MCF 10A (cell line): ENCODE measurements around the gene OR2H2. TPM values are rescaled to one million over a fixed set of nuclear protein-coding genes. Genes with fewer than 3 reads are reported as not detected.

Experiments
- BruUV-seq: library from RNA; stranded (reverse); fragments of 400-500 nt; replicated peaks from 2 replicates; lab custom pipeline; 2021; lab: Mats Ljungman, UMichigan
- CTCF ChIA-PET: fragments of 300-600 bp; sonication (Branson Sonifier 250); formaldehyde crosslinking; extraction: SDS; loops from one replicate; lab custom pipeline; 2021; ENCODE audit warnings: antibody characterized with exemption, inconsistent platforms; lab: Yijun Ruan, JAX
- POLR2A ChIA-PET: fragments of 300-600, 350-650 bp; sonication (Branson Sonifier 250); formaldehyde crosslinking; extraction: SDS; loops from one replicate; lab custom pipeline; 2020; ENCODE audit warnings: antibody characterized with exemption, inconsistent platforms; lab: Yijun Ruan, JAX
- DNase-seq: peaks from one replicate; pipeline ENCODE4 v3.0.0-alpha.2; 2018; ENCODE audit not compliant: unreplicated experiment
- H3K27ac Mint-ChIP-seq: one replicate; pipeline ENCODE4 v1.8.0; 2022; ENCODE audit warnings: mild to moderate bottlenecking, low read depth, mixed read lengths; ENCODE audit not compliant: unreplicated experiment
- H3K27me3 Mint-ChIP-seq: one replicate; pipeline ENCODE4 v1.8.0; 2022; ENCODE audit warnings: mixed read lengths; ENCODE audit not compliant: insufficient read depth, unreplicated experiment
- H3K36me3 Mint-ChIP-seq: one replicate; pipeline ENCODE4 v1.8.0; 2022; ENCODE audit warnings: mild to moderate bottlenecking, moderate library complexity, mixed read lengths; ENCODE audit not compliant: insufficient read depth, unreplicated experiment
- H3K4me1 Mint-ChIP-seq: one replicate; pipeline ENCODE4 v1.8.0; 2022; ENCODE audit warnings: mixed read lengths; ENCODE audit not compliant: insufficient read depth, unreplicated experiment
- H3K4me3 Mint-ChIP-seq: one replicate; pipeline ENCODE4 v1.8.0; 2022; ENCODE audit warnings: mild to moderate bottlenecking, moderate library complexity, mixed read lengths; ENCODE audit not compliant: unreplicated experiment
- H3K9me3 Mint-ChIP-seq: one replicate; pipeline ENCODE4 v1.8.0; 2022; ENCODE audit warnings: mixed read lengths; ENCODE audit not compliant: unreplicated experiment
- intact Hi-C: fragments of 100-400 bp; cut with micrococcal nuclease; formaldehyde crosslinking; loops from 2 replicates; pipeline ENCODE4 v1.14.1; 2022
- total RNA-seq: library from RNA; stranded (reverse); gene quantifications from 2 replicates; pipeline ENCODE4 v1.2.3, GENCODE V29; 2022
- TF ChIP-seq, protein P1 (sequence below): fragments of 200-600 bp; IDR thresholded peaks from one replicate; pipeline ENCODE4 v1.8.0; 2022; ENCODE audit warnings: antibody characterized with exemption, mild to moderate bottlenecking; ENCODE audit not compliant: unreplicated experiment

The OR2H2 gene
- total RNA-seq, 1 experiment from 2014 or later = not detected

DNA sequence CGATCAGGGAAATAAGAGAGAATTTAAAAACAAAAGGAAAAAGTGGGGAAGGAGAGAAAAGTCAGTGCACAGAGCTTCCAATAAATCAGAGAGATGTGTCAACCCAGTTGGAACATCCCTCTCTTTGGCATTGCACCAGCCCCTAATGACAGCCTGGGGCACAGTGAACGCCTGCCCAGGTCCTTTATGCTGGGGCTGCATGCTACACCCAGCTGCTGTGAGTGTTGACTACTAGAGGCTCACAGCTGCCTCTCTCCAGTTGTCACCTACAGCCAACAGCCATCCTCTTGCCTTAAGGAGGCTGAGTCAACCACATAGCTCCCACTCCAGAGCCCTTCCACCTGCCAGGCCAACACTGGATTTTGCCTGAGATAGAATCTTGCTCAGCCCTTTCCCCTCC is 19.0 kb downstream of the OR2H2 start:
- peaks cover 33% of the 10 kb centered on the region for H3K36me3 Mint-ChIP-seq
- H3K9me3 Mint-ChIP-seq = no peaks in the 10 kb centered on the region
- ChIA-PET CTCF (interaction anchor here (0.6 kb wide), 1 partner anchor 15 kb away, joined by 4 read pairs; no protein-coding TSS in a partner anchor), POLR2A (no interaction called here)
- TF ChIP-seq, protein P1, sequence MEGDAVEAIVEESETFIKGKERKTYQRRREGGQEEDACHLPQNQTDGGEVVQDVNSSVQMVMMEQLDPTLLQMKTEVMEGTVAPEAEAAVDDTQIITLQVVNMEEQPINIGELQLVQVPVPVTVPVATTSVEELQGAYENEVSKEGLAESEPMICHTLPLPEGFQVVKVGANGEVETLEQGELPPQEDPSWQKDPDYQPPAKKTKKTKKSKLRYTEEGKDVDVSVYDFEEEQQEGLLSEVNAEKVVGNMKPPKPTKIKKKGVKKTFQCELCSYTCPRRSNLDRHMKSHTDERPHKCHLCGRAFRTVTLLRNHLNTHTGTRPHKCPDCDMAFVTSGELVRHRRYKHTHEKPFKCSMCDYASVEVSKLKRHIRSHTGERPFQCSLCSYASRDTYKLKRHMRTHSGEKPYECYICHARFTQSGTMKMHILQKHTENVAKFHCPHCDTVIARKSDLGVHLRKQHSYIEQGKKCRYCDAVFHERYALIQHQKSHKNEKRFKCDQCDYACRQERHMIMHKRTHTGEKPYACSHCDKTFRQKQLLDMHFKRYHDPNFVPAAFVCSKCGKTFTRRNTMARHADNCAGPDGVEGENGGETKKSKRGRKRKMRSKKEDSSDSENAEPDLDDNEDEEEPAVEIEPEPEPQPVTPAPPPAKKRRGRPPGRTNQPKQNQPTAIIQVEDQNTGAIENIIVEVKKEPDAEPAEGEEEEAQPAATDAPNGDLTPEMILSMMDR = no peak
- no TSS peak for BruUV-seq
- no peak overlapping the region for H3K27ac Mint-ChIP-seq
- H3K27me3 Mint-ChIP-seq = no peaks in the 10 kb centered on the region
- no peak for DNase-seq
- intact Hi-C loops = no loop called here
- H3K4me1 Mint-ChIP-seq = no peaks in the 10 kb centered on the region
- no peak overlapping the region for H3K4me3 Mint-ChIP-seq

DNA sequence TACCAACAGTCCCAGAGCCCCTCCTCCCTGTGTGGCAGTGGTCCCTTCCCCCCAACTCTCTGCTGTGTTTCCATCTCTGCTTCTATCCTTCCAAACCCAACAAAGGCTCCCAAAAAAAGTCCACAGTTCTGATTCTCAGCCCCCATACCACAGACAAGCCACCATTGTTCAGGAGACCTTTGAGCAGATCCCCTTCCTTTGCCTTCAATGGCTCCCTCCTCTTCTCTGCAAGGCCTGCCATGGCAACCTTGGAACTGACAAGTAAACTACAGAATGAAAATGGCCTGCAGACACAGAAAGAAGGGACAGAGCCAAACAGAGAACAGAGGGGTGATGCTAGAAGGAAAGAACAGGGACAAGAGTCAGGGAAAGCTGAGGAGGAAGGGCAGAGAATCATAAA is 23.2 kb downstream of the OR2H2 start:
- ChIA-PET CTCF (interaction anchor here (0.6 kb wide), 1 partner anchor 1467 kb away, joined by 3 read pairs; no protein-coding TSS in a partner anchor), POLR2A (interaction anchor here (0.7 kb wide), 1 partner anchor 55 kb away, joined by 3 read pairs; no protein-coding TSS in a partner anchor)
- no peak for DNase-seq
- TF ChIP-seq, protein P1 = no peak
- Mint-ChIP-seq H3K9me3 (no peaks in the 10 kb centered on the region), H3K4me3 (no peak overlapping the region), H3K27me3 (no peaks in the 10 kb centered on the region), H3K27ac (no peak overlapping the region), H3K4me1 (no peaks in the 10 kb centered on the region), H3K36me3 (peaks cover 46% of the 10 kb centered on the region)
- BruUV-seq = no TSS peak
- intact Hi-C loops = no loop called here

DNA sequence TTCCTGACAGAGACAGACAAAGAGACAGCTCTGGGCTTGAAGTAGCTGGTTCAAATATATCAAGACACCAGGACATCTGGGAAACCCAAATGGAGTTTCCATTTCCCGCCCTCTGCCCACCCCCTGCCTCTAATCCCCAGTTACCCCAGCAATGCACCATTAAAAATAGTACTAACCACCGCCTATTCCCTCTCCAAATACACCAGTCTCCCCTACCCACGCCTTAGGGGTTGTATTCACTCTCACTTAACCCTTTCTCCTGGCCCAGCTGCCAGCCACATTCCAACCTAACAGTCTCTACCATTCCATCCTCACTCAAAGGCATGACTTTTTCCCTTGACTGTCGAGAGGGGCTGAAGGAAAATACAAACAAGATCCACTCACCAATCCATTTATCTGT is 25.6 kb downstream of the OR2H2 start:
- no peak overlapping the region for H3K27ac Mint-ChIP-seq
- ChIA-PET POLR2A (no interaction called here), CTCF (interaction anchor here (0.6 to 1.5 kb wide), 2 partner anchors 24 to 129 kb away, joined by 4 read pairs; no protein-coding TSS in a partner anchor)
- DNase-seq = no peak
- TF ChIP-seq, protein P1 = no peak
- H3K27me3 Mint-ChIP-seq = no peaks in the 10 kb centered on the region
- intact Hi-C loops = no loop called here
- H3K4me3 Mint-ChIP-seq = no peak overlapping the region
- BruUV-seq = no TSS peak
- H3K4me1 Mint-ChIP-seq = no peaks in the 10 kb centered on the region
- H3K36me3 Mint-ChIP-seq = peaks cover 62% of the 10 kb centered on the region
- H3K9me3 Mint-ChIP-seq = no peaks in the 10 kb centered on the region

GRCh38 chr6:29611426-29611825 is 26.5 kb downstream of the OR2H2 start:
- Mint-ChIP-seq H3K4me1 (no peaks in the 10 kb centered on the region), H3K27me3 (no peaks in the 10 kb centered on the region), H3K9me3 (no peaks in the 10 kb centered on the region), H3K36me3 (peaks cover 61% of the 10 kb centered on the region), H3K4me3 (no peak overlapping the region), H3K27ac (no peak overlapping the region)
- TF ChIP-seq, protein P1 = no peak
- ChIA-PET POLR2A (interaction anchor here (0.6 to 0.7 kb wide), 2 partner anchors 369 to 904 kb away, joined by 3 to 4 read pairs; no protein-coding TSS in a partner anchor), CTCF (interaction anchor here (0.6 to 1.5 kb wide), 4 partner anchors 25 to 754 kb away, joined by 3 to 7 read pairs (median 6); no protein-coding TSS in a partner anchor)
- no TSS peak for BruUV-seq
- intact Hi-C loops = no loop called here
- DNase-seq = no peak
